HG02763 (cell line): ENCODE data around the gene ARHGEF7.

Experiments
- ATAC-seq: cut with Tn5 transposase; IDR thresholded peaks from one replicate; pipeline ENCODE4 v1.9.1; 2021; ENCODE audit warnings: mild to moderate bottlenecking, moderate library complexity; ENCODE audit not compliant: unreplicated experiment

ARHGEF7 gene

DNA sequence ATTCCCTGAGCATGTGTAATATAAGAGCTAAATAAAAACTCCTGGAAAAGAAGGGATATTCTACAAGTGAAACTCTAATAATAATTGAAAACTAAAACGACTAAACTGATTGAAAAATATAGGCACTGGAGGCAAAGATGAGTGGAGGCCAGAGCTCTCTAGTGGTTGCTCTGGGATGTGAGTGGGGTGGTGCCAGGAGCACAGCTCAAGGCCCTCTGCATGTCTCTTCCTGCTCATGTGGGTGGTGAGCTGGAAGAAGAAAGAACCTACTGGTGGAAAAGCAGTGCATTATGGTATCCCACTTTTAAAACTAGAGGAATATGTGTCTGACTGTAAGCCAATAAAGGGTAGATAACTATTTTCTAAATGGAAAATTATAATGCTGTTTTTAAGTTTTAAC, 15.8 kb upstream of the ARHGEF7 start:
- ATAC-seq, result no peak

DNA sequence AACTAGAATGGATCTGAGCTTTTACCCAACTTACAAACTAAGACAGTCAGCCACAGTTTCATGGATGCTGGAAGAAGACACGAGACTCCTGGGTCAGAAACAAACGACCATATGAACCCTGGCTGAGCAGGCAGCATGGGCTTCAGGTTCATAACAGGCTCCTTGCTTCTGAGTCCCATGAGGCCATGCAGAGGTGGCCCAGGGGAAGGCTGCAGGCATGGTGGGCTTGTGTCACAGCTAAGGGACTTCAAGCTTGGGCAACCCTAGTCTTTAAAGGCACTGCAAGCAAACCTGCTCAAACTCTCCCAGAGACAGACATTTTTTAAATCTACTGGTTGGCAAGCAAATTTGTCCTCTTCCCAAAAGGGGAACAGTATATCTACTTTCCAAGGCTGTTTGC, 5.1 kb upstream of the ARHGEF7 start:
- no peak for ATAC-seq

DNA sequence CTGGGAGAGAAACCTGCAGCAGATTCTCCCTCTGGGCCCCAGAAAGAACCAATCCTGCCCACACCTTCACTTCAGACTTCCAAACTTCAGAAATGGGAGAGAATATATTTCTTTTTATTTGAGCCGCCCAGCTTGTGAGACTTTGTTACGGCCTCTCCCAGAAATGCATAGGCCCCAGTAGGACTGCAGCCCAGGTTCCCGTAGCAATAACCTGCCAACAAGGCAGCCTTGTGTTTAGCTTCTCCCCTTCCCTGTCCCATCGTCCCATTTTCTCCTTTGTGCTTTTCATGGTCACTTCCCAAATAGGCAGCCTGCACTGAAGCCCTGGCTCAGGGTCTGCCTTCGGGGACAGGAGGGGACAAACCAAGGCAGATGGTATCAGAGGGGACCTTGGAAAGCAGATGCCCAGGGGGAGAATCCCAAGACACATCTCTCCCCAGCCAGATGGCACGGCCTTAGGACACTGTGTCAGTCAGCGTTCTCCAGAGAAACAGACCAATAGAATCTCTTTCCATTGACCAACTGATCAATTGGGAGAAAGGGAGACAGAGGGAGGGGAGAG, 3.7 kb upstream of the ARHGEF7 start:
- no peak for ATAC-seq

DNA sequence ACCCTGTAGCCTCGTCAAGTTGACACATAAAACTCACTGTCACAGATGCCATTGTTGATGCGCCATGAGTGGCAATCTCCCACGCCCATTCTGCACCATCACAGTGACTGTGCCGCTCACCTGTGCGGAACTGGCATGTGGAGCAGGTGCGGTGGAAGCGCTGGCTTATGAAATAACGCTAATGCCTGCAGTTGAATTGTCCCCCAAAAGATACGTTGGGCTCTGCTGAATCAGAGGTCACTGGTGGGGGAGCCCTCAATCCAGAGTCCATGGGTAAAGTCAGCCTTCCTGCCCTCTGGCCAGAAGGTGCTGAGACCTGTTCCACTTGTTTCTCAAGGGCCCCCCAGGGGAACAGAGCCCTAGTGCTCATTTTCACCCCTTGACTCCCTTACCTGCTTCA, 2.9 kb upstream of the ARHGEF7 start:
- no peak for ATAC-seq

DNA sequence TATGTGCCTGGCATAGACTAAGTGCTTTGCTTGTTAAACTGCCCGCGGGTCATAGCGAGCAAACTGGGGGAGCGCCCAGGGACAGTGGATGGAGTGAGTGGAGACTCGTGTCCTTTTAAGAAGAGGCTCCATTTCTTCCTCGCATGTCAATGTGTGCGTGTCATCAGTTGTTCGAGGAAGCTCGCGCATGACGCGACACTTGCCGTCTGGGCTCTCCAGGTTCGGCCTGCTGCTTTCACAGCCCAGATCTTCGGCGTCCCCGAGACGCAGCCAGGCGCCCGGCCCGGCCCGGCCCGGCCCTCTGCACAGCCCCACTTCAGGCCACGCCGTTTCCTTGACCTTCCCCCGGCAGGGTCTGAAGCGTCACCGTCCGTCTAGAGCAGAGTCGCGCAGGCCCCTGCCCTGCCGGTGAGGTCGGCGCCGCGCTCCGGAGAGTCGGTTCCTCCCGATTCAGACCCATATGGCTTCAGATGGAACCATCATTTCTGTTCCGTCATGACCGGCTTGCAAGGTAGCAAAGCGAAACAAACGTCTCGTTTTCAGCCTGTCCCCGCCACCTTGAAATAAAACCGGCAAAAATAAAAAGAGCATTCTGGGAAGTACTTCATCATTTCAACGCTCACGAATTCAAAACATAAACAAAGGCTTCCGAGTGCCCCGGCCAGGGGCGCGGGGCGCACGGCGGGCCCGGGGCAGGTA, 599 bp upstream of the ARHGEF7 start:
- ATAC-seq, result no peak

DNA sequence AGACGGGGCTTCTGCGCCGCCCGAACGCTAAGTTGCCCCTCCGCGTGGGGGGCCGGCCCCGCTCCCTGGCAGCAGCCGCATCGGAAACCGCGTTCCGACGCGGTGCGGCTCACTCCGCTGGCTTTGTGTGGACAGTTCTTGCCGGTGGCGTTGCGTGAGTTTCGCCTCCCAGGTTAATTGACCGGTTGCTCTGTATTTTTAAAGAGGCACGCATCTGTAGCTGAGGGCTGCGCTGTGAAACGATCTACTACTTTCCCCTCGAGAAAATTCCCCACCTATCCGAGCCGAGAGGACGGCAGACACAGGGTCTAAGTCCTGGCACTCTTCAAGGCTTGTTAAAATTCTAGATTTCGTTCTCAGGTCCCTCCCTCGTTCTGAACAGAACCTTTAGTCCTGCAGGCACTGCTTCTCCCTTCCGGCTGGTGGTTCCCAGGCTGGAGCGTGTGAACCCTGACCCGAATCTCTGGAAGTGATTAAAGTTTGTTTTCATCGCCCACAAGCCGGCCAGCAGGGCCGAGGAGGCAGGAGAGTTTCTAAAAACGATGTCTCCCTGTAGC, 933 bp downstream of the ARHGEF7 start:
- ATAC-seq, result no peak

DNA sequence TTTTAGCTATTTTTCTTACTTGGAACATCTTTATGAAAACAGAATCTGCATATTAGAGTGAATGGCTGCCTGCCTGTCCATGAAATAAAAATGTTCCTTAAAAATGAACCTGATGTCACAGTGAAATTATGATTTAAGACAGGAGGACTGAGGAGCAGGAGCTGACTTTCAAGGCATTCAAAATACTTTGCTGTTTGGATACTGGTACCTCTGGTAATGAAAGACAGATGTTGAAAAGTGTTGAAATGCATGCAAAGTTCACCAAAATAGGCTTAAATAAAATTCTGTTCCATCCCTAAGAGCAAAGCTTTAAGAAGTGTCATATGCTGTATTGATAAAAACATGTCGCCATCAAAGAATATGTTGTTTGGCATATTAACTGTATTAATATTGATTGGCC, 1.7 kb downstream of the ARHGEF7 start:
- no peak for ATAC-seq

DNA sequence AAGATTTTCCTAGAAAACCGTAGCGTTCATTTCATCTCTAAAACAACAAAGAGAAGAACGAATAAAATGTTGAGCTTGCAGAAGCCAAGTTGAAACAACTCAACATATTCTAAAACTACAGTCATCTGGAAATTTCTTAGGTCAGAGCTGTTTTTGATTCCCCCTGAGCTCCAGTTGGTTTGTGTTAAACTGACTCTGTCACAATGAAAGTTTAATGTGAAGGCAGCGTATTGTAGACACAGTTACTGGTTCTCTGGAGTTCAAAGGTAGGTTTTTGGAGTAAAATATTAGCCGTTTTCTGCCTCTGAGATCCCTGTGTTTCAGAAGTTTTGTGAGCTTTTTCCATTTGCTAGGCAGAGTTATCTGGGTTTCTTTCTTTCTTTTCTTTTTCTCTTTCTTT, 2.2 kb downstream of the ARHGEF7 start:
- ATAC-seq, result no peak

DNA sequence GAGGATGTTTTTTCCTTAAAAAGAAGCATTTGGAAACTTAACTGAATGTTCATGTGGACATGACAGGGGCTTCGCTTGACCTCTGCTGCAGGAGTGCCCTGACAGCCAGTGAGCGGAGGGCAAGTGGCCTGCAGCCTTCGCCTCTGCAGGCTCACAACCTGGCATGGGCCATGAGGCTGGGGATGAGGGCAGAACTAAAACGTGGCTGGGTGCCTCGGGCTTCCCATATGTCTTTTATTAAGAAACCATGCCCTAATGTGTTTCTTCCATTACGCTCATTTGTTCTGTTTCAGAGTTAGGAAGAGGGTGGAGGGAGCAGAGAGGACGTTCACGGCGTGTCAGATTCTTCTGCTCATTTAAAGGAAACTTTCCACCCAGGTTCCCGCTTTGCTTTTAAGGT, 2.9 kb downstream of the ARHGEF7 start:
- no peak for ATAC-seq

DNA sequence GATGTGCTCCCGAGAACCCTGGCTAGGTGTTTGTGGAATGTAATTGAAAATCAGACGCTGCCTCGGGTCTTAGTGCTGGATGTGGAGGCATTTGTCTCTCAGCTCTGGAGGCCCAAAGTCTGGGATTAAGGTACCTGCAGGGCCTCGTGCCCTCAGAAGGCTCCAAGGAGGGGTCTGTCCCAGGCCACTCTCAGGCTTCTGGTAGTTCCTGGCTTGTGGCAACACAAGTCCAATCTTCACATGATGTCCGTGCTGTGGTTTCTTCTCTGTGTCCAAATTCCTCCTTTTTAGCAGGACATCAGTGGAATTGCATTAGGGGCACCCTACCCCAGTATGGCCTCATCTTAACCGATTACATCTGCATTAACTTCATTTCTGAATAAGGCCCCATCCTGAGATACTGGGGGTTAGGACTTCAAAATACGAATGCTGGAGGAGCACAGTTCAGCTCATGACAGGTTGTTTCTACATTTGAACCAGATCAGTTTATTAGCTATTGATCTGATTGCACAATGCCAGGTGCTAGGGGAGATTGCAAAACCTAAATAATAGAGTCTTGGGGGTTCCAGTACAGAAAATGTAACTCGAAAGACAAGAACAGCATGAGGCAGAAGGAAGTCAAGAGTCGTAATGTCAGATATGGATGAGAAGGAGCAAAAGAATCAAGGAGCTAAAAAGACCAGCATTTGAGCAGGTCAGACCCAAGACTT, 3.9 kb downstream of the ARHGEF7 start:
- no peak for ATAC-seq

DNA sequence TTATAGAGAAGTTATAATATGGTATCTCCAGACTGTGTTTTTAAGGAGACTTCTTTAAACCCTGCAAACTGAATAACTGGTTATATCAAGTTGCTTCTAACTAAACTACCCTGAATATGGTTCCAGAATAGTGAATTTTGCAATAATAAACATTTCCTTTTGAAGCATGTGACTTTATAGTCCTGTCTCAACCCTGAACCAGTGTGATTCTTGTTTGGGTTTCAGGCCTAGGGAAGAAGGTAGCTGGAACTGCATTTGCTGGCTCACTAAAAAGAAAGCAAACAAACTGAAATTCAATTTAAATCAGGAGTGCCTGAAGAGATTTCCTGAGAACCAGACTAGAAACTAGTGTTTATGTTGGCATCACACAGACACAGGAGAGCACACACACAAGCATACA, 4.9 kb downstream of the ARHGEF7 start:
- no peak for ATAC-seq

DNA sequence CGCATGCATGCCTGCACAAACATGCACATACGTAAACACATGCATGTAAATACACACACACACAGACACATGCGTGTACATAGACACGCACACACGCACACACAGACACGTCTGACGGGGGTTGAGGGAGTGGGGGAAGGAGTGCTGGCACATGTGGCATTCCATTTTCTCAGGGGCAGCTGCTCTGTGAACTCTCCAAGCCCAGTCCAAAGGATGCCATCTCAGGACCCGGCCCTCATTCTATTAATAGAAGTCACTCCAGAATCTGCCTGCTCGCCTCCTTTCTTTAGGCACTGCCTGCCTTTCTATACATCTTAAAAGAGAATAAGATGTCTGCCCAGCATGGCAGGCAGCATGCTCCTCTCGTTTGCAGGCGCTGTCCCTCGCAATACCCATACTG, 5.3 kb downstream of the ARHGEF7 start:
- no peak for ATAC-seq

DNA sequence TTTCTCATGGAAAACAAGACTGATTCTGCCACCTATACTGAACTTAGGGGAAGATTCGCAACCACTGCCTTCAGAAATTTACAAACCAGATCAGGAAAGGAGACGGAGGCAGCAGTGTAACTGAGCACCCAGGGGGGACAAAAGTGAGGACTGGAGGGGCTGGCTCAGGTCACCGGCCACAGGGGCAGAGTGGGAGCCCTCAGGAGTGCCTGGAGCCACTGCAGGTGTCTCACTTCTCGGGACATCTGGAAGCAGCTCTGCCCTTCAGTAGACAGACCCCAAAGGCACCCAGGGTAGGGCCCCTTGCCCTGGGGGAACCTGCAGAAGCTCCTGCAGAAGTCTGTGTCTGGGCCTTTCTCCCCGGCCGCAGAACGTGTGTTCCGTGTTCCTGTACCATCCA, 5.8 kb downstream of the ARHGEF7 start:
- no peak for ATAC-seq

DNA sequence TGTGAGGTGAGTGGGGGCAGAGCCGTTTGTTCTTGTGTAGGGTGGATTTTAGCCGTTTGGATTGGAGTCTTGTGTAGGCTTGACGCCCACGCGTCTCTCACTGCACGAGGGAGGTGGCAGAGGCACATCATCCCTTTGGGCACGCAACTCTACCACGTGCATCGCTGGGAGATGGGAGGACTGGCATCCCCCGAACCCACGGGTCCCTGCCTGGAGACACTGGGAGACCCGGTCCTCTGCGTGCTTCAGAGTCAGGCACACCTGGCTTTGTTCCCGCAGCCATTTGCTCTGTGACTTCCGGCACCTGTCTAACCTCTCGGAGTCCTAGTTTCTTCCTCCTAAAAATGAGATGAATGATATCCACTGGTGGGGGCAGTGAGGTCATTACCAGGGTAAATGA, 6.4 kb downstream of the ARHGEF7 start:
- no peak for ATAC-seq

DNA sequence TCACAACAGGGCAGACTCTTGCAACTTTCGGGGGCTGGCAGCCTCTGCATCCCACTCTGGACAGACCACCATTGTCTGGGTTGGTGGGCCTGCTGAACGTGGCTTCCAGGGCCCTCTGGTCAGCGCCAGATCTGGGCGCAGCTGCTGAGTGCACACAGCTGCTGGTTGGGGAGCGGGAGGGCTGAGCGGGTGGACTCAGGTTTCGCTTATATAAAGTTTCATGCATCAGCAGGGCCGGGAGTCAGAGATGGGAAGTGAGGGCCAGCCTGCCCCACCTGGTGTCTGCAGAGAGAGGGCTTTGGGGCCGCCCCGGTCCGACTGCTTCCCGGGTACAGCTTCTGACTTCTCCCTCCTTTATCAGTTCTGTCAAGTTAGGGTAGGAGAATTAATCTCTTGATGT, 6.9 kb downstream of the ARHGEF7 start:
- no peak for ATAC-seq

DNA sequence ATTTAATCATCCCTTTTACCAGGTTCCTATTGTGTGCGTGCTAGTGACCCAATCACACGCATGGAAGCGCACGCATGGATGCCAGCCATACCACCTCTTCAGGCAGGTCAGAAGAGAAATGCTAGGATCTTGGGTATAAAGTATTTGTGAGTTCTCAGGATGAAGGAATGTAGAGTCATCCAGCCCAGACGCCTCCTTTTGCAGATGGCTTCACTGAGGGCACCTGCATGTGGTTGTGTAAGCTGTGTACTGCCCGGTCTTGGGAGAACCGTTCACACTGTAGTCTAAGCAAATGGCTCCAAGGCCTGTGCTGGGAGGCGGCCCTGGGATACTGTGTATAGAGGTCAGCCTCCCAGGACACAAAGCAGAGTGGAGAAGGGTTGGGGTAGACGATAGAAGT, 7.5 kb downstream of the ARHGEF7 start:
- no peak for ATAC-seq

DNA sequence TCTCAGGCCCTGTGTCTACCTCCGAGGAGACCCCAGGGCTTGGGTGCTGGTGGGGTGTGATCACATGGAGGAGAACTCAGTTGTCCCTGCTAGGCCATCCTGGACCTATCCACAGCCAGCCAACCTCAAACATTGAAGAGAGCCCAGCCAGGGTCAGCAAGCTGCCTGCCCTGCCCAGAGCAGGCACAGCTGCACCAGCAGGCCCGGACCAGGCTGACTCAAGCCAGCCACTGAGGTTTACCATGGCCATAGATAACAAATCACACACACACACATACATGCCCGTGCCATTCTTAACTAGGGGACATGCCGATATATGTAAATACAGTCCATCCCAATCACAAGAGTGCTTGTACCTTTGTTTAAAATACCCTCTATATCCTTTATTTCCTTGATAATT, 8.1 kb downstream of the ARHGEF7 start:
- no peak for ATAC-seq

DNA sequence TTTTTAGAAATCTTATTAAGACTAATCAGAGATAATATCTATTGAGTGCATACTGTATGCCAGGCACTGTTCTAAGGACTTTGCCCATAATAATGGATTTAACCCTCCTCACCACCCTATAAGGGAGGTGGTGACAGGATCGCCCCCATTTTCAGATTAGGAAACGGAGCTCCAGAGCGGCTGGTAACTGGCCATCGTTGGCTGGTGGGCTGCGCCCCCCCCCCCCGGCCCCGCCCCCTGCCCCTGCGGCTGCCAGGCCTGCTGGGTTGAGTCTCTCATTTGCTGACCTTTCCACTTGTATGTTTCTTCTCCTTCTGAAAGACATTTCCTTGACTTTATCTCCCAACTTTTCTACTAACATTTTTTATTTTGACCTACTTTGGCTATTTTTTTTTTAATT, 8.5 kb downstream of the ARHGEF7 start:
- no peak for ATAC-seq

DNA sequence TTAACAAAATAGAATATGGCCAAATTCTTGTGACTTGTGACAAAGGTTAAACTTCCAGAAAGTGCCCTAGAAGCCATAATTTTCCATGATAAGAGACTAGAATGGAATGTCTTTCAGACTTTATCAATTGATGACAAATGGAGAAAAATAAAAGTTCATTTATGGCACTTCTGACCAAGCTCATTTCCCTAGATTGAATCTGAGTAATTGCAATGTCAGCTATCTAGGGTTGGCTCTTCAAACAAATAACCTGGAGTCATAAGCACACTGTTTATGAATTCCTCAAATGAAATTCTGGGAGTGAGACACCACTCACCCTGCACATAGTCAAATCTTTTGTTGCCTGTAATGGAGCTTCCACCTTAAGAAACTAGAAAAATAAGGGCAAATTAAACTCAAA, 11.4 kb downstream of the ARHGEF7 start:
- no peak for ATAC-seq

DNA sequence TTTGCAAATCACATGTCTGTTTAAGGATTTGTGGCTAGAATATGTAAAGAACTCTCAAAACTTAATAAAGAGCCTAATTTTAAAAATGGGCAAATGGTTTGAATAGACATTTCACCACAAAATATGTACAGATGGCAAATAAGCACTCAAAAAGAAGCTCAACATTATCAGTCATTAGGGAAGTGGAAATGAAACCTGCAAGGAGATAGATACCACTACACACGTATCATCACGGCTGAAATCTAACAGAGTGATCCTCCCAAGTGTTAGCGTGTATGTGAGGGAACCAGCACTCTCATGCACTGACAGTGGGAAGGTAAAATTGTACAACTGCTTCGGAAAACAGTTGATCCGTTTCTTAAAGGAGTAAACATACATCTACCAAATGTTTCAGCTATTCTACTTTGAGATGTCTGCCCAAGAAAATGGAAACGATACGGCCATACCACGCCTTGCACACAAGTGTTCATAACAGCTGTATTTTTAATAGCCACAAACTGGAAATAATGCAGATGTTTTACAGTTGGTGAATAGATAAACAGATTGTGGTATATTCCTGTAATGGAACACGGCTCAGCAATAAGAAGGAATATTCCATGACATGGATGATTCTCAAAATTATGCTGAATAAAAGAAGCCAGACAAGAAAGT, 14.5 kb downstream of the ARHGEF7 start:
- peak; percentile 98 for ATAC-seq

DNA sequence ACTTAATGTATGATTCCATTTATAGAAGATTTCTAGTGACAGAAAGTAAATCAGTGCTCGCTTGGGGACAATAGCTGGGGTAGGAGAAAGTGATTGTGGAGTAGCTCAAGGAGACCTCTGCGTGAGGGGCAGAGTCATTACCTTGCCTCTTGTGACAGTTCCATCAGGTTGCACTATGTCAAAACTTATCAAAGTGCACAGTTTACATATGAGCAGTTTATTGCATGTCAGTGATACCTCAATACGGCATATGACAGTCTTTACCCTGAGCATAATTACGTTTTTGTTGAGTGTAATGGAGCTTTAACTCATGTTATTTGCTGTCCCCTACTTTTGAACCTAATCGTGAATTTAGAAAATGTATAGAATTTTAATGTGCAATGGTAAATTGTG, 15.0 kb downstream of the ARHGEF7 start:
- no peak for ATAC-seq

DNA sequence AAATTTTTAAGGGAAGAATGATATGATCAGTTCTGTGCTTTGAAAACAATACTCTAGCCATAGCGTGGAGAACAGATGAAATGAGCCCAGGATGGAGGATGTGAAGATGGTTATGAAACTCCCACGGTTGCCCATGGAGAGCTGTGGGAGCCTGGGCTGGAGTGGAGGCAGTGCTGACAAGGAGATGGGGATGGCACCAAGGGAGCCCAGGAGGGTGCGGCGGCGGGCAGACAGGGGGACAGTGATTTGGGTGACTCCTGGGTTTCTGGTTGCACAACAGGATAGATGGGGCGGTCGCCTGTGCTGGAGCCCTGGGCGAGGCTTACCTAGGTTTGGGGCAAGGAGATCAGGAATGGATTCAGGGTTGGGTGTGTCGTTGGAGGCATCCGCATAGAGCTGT, 15.9 kb downstream of the ARHGEF7 start:
- no peak for ATAC-seq
